C4-2B (cell line): ENCODE measurements around the gene ATP5IF1.

Source experiments
- H3K27ac ChIP-seq: fragments of 450-650 bp; 2 replicates; pipeline ENCODE4 v1.5.1; 2017
- CTCF ChIP-seq: fragments of 450-650 bp; conservative IDR thresholded peaks from 2 replicates; pipeline ENCODE4 v1.5.1; 2017; ENCODE audit warnings: mild to moderate bottlenecking
- ZFX ChIP-seq: fragments of 450-650 bp; IDR thresholded peaks from 2 replicates; pipeline ENCODE4 v1.6.1; 2017

The ATP5IF1 gene

GRCh38 chr1:28259252-28259933 is 23.5 kb downstream of the ATP5IF1 start, which contains the start of gene SESN2:
Gene SESN2, plus strand, starts transcription at chr1:28259518. Its CDS starts 330 bp downstream, at chr1:28259848.
- TF ChIP-seq CTCF (no peak), ZFX (peak; percentile 54)
- H3K27ac ChIP-seq = peak within 1 kb of the TSS; percentile 89

- H3K27ac ChIP-seq = peak overlapping the region; percentile 89
- TF ChIP-seq ZFX (0 out of 2 replicates have a peak, but pooled peaks have one; percentile 29), CTCF (no peak)
Measured at GRCh38 chr1:28259934-28260802, 24.2 kb downstream of the ATP5IF1 start.

- TF ChIP-seq CTCF (no peak), ZFX (no peak)
- peak overlapping the region; percentile 89 for H3K27ac ChIP-seq
Measured at GRCh38 chr1:28260803-28261174, 24.9 kb downstream of the ATP5IF1 start.

GRCh38 chr1:28264897-28265296 is 29.0 kb downstream of the ATP5IF1 start:
- TF ChIP-seq CTCF = no peak
- TF ChIP-seq ZFX = no peak

GRCh38 chr1:28265577-28265976 is 29.7 kb downstream of the ATP5IF1 start:
- TF ChIP-seq CTCF (no peak), ZFX (no peak)
- no peak overlapping the region for H3K27ac ChIP-seq

More at GRCh38 chr1:28264897-28265296, 29.0 kb downstream of the ATP5IF1 start:
- H3K27ac ChIP-seq = no peak overlapping the region

- H3K27ac ChIP-seq = no peak overlapping the region
Measured at GRCh38 chr1:28266920-28267322, 31.0 kb downstream of the ATP5IF1 start.

More at GRCh38 chr1:28266920-28267322, 31.0 kb downstream of the ATP5IF1 start:
- TF ChIP-seq ZFX (no peak), CTCF (no peak)
